HCT116 (cell line): ENCODE results near the gene ITGAV. TPM values are rescaled to one million over a fixed set of nuclear protein-coding genes. Genes with fewer than 3 reads are reported as not detected.

ENCODE experiments used
- ATAC-seq: fragments of 200-7000 bp; cut with Tn5 transposase; 2 replicates; pipeline ENCODE4 v1.9.1; 2020; ENCODE audit warnings: mild to moderate bottlenecking, moderate library complexity
- BruUV-seq: library from RNA; stranded (reverse); fragments of 400-500 nt; replicated peaks from 2 replicates; lab custom pipeline; 2021; lab: Mats Ljungman, UMichigan
- CTCF ChIA-PET: fragments of 300-600 bp; sonication (Branson Sonifier 250); formaldehyde crosslinking; loops from one replicate; lab custom pipeline; 2021; ENCODE audit warnings: antibody characterized with exemption; lab: Charles Lee
- POLR2A ChIA-PET: fragments of 300-600, 350-600 bp; sonication (Branson Sonifier 250); formaldehyde crosslinking; loops from one replicate; lab custom pipeline; 2021; ENCODE audit warnings: antibody characterized with exemption; lab: Charles Lee
- RAD21 ChIA-PET, 2 experiments: fragments of 300-600 bp; sonication (Branson Sonifier 250); formaldehyde crosslinking; loops; one replicate each; lab custom pipeline; 2023; ENCODE audit warnings: low total read pairs in 2 of 2; ENCODE audit not compliant: uncharacterized antibody in 2 of 2, unreplicated experiment in 2 of 2, low non-redundant PET in 1 of 2; lab: Charles Lee
- DNase-seq: peaks from one replicate; pipeline ENCODE4 v3.0.0-alpha.2; 2010; ENCODE audit warnings: low read depth, low spot score
- H2AFZ ChIP-seq: fragments of 200-600 bp; shearing (Covaris generic), sonication (generic); 2 replicates; pipeline ENCODE4 v1.6.1; 2017; ENCODE audit warnings: low read depth, mixed run types, mixed read lengths, antibody characterized with exemption, low read length; ENCODE audit not compliant: poor library complexity, severe bottlenecking
- H3K27ac ChIP-seq: 2 replicates; pipeline ENCODE4 v1.5.1; 2012; ENCODE audit warnings: low read depth, low read length
- H3K27me3 ChIP-seq: fragments of 200-600 bp; sonication (generic); 2 replicates; pipeline ENCODE4 v1.6.1; 2016; ENCODE audit warnings: mixed run types, low read length, mixed read lengths; ENCODE audit not compliant: insufficient read depth
- H3K36me3 ChIP-seq, 2 experiments: fragments of 200-500 bp in 1 of 2; fragments of 200-600 bp in 1 of 2; sonication (Bioruptor generic) in 1 of 2; sonication (generic) in 1 of 2; 2 replicates each; pipeline versions ENCODE4 v1.5.1 to v1.6.1; 2014 to 2016; ENCODE audit warnings: low read length in 2 of 2, inconsistent platforms in 1 of 2, mixed read lengths in 1 of 2, mixed run types in 1 of 2; ENCODE audit not compliant: insufficient read depth in 2 of 2, control insufficient read depth in 1 of 2
- H3K4me1 ChIP-seq, 2 experiments: fragments of 200-600 bp in 1 of 2; sonication (generic) in 1 of 2; 2 replicates each; pipeline versions ENCODE4 v1.5.1 to v1.6.1; 2012 to 2017; ENCODE audit warnings: low read length in 2 of 2, inconsistent platforms in 1 of 2, mild to moderate bottlenecking in 1 of 2, mixed read lengths in 1 of 2, mixed run types in 1 of 2, moderate library complexity in 1 of 2; ENCODE audit not compliant: insufficient read depth in 2 of 2, control insufficient read depth in 1 of 2
- H3K4me2 ChIP-seq: fragments of 200-600 bp; sonication (generic); 2 replicates; pipeline ENCODE4 v1.6.1; 2017; ENCODE audit warnings: mixed run types, low read length, mixed read lengths
- H3K4me3 ChIP-seq, 2 experiments: fragments of 200-600 bp in 1 of 2; sonication (generic) in 1 of 2; replicated peaks in 1 of 2; 2 replicates each; pipeline ENCODE4 v1.5.1; 2011 to 2016; ENCODE audit warnings: low read length in 2 of 2, control low read depth in 1 of 2, low read depth in 1 of 2, mild to moderate bottlenecking in 1 of 2, mixed read lengths in 1 of 2, mixed run types in 1 of 2
- H3K79me2 ChIP-seq: fragments of 200-600 bp; sonication (generic); 2 replicates; pipeline ENCODE4 v1.6.1; 2017; ENCODE audit warnings: mild to moderate bottlenecking, mixed run types, low read length, moderate library complexity, mixed read lengths; ENCODE audit not compliant: insufficient read depth
- H3K9ac ChIP-seq: fragments of 200-600 bp; sonication (generic); 2 replicates; pipeline ENCODE4 v1.6.1; 2016; ENCODE audit warnings: low read length, mixed read lengths
- H3K9me2 ChIP-seq: fragments of 200-600 bp; sonication (generic), shearing (Covaris generic); 2 replicates; pipeline ENCODE4 v1.6.1; 2017; ENCODE audit warnings: mixed run types, mild to moderate bottlenecking, moderate library complexity; ENCODE audit not compliant: insufficient read depth
- H3K9me3 ChIP-seq, 2 experiments: fragments of 200-500 bp in 1 of 2; fragments of 200-600 bp in 1 of 2; sonication (Bioruptor generic) in 1 of 2; sonication (generic) in 1 of 2; 2 replicates each; pipeline ENCODE4 v1.6.1; 2014 to 2017; ENCODE audit warnings: low read length in 2 of 2, mixed read lengths in 2 of 2, inconsistent platforms in 1 of 2, low read depth in 1 of 2, mild to moderate bottlenecking in 1 of 2, mixed run types in 1 of 2, moderate library complexity in 1 of 2; ENCODE audit not compliant: control insufficient read depth in 1 of 2, insufficient read depth in 1 of 2
- H4K20me1 ChIP-seq: fragments of 200-600 bp; sonication (generic), shearing (Covaris generic); 2 replicates; pipeline ENCODE4 v1.6.1; 2017; ENCODE audit warnings: mixed run types, mild to moderate bottlenecking, moderate library complexity; ENCODE audit not compliant: insufficient read depth
- CBX3 ChIP-seq: IDR thresholded peaks from 2 replicates; pipeline ENCODE4 v1.6.1; 2012; ENCODE audit warnings: low read depth
- EZH2 ChIP-seq: fragments of 200-600 bp; sonication (generic); IDR thresholded peaks from 2 replicates; pipeline ENCODE4 v1.6.1; 2017; ENCODE audit warnings: antibody characterized with exemption, mixed run types
- EZH2phosphoT487 ChIP-seq: fragments of 200-600 bp; IDR thresholded peaks from 2 replicates; pipeline ENCODE4 v1.6.1; 2018; ENCODE audit warnings: antibody characterized with exemption, borderline replicate concordance
- FOSL1 ChIP-seq: IDR thresholded peaks from 2 replicates; pipeline ENCODE4 v1.6.1; 2012; ENCODE audit warnings: low read depth
- POLR2AphosphoS5 ChIP-seq: IDR thresholded peaks from 2 replicates; pipeline ENCODE4 v1.6.1; 2011; ENCODE audit warnings: mild to moderate bottlenecking, low read depth, low read length, moderate library complexity
- SIN3A ChIP-seq: IDR thresholded peaks from 2 replicates; pipeline ENCODE4 v1.6.1; 2012; ENCODE audit warnings: low read depth
- SRF ChIP-seq: IDR thresholded peaks from 2 replicates; pipeline ENCODE4 v1.6.1; 2012; ENCODE audit warnings: low read depth
- TCF7L2 ChIP-seq: IDR thresholded peaks from 2 replicates; pipeline ENCODE4 v1.7.0; 2011; ENCODE audit warnings: borderline replicate concordance, inconsistent platforms; ENCODE audit not compliant: insufficient read depth, insufficient read length; ENCODE audit errors: extremely low read depth
- ZNF274 ChIP-seq: fragments of 200-500 bp; sonication (Bioruptor generic); IDR thresholded peaks from 2 replicates; pipeline ENCODE4 v1.6.1; 2014; ENCODE audit warnings: mild to moderate bottlenecking, low read depth, low read length, inconsistent platforms
- intact Hi-C: fragments of 100-400 bp; cut with micrococcal nuclease; formaldehyde crosslinking; loops from 2 replicates; pipeline ENCODE4 v1.10.0; 2022
- total RNA-seq: library from RNA; stranded (reverse); gene quantifications from one replicate; pipeline ENCODE4 v1.2.1, GENCODE V29; 2021; ENCODE audit not compliant: unreplicated experiment
- TF ChIP-seq, protein P1 (sequence below), 3 experiments: fragments of 200-600 bp in 1 of 3; sonication (generic) in 1 of 3; IDR thresholded peaks in 2 of 3; conservative IDR thresholded peaks in 1 of 3; 2 replicates each; pipeline ENCODE4 v1.5.1; 2012 to 2017; ENCODE audit warnings: low read depth in 2 of 3, low read length in 2 of 3, antibody characterized with exemption in 1 of 3, borderline replicate concordance in 1 of 3, control low read depth in 1 of 3, mild to moderate bottlenecking in 1 of 3, mixed read lengths in 1 of 3, mixed run types in 1 of 3, moderate library complexity in 1 of 3; ENCODE audit not compliant: insufficient read depth in 1 of 3
- TF ChIP-seq, protein P2 (sequence below): IDR thresholded peaks from 2 replicates; pipeline ENCODE4 v1.6.1; 2012
- TF ChIP-seq, protein P3 (sequence below): IDR thresholded peaks from 2 replicates; pipeline ENCODE4 v1.6.1; 2011; ENCODE audit warnings: mild to moderate bottlenecking, low read length, moderate library complexity; ENCODE audit not compliant: insufficient replicate concordance; ENCODE audit errors: extremely low read depth
- TF ChIP-seq, protein P4 (sequence below): IDR thresholded peaks from 2 replicates; pipeline ENCODE4 v1.6.1; 2012

Gene ITGAV
- total RNA-seq, 1 experiment from 2014 or later = 36.3 TPM

DNA sequence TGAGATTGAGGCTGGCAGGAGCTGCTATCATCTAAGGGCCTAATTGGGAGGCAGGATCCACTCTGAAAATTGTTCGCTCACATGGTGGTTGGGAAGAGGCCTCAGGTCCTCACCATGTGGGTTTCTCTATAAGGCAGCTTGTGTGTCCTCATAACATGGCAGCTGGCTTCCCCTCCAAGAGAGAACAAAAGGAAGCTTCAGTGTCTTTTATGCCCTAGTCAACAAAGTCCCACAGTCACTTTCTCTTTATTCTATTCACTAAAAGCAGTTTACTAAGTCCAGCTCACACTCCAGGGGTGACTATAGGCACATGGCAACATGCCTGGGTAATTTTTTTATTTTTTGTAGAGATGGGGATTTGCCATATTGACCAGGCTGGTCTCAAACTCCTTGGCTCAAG lies 5.8 kb upstream of the ITGAV start:
- CTCF ChIA-PET = no interaction called here

More for the DNA sequence above, 5.8 kb upstream of the ITGAV start:
- TF ChIP-seq, protein P1, sequence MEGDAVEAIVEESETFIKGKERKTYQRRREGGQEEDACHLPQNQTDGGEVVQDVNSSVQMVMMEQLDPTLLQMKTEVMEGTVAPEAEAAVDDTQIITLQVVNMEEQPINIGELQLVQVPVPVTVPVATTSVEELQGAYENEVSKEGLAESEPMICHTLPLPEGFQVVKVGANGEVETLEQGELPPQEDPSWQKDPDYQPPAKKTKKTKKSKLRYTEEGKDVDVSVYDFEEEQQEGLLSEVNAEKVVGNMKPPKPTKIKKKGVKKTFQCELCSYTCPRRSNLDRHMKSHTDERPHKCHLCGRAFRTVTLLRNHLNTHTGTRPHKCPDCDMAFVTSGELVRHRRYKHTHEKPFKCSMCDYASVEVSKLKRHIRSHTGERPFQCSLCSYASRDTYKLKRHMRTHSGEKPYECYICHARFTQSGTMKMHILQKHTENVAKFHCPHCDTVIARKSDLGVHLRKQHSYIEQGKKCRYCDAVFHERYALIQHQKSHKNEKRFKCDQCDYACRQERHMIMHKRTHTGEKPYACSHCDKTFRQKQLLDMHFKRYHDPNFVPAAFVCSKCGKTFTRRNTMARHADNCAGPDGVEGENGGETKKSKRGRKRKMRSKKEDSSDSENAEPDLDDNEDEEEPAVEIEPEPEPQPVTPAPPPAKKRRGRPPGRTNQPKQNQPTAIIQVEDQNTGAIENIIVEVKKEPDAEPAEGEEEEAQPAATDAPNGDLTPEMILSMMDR (IDR thresholded peaks at IDR 0.05 in 2 of 3, conservative IDR thresholded peaks at IDR 0.05 in 1 of 3; ENCODE audit: borderline replicate concordance in 1 of 3, insufficient read depth in 1 of 3, low read depth in 2 of 3, low read length in 2 of 3) = no peak
- TF ChIP-seq, protein P2, sequence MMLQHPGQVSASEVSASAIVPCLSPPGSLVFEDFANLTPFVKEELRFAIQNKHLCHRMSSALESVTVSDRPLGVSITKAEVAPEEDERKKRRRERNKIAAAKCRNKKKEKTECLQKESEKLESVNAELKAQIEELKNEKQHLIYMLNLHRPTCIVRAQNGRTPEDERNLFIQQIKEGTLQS = no peak
- TF ChIP-seq ZNF274 (no peak), CBX3 (no peak), SIN3A (no peak), EZH2 (no peak), SRF (no peak), FOSL1 (no peak), EZH2phosphoT487 (no peak), TCF7L2 (no peak), POLR2AphosphoS5 (no peak)
- TF ChIP-seq, protein P3, sequence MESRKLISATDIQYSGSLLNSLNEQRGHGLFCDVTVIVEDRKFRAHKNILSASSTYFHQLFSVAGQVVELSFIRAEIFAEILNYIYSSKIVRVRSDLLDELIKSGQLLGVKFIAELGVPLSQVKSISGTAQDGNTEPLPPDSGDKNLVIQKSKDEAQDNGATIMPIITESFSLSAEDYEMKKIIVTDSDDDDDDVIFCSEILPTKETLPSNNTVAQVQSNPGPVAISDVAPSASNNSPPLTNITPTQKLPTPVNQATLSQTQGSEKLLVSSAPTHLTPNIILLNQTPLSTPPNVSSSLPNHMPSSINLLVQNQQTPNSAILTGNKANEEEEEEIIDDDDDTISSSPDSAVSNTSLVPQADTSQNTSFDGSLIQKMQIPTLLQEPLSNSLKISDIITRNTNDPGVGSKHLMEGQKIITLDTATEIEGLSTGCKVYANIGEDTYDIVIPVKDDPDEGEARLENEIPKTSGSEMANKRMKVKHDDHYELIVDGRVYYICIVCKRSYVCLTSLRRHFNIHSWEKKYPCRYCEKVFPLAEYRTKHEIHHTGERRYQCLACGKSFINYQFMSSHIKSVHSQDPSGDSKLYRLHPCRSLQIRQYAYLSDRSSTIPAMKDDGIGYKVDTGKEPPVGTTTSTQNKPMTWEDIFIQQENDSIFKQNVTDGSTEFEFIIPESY = no peak
- TF ChIP-seq, protein P4, sequence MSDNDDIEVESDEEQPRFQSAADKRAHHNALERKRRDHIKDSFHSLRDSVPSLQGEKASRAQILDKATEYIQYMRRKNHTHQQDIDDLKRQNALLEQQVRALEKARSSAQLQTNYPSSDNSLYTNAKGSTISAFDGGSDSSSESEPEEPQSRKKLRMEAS = no peak
- TF ChIP-seq, all 23 proteins: peak for 0
- Histone ChIP-seq H3K9me3 (no peaks in the 10 kb centered on the region), H2AFZ (no peak overlapping the region), H3K79me2 (no peaks in the 10 kb centered on the region), H3K27me3 (no peaks in the 10 kb centered on the region), H3K4me3 (no peak overlapping the region), H3K4me2 (no peak overlapping the region), H3K4me1 (peaks cover 0 to 3% of the 10 kb centered on the region in 2 experiments; a peak in 2 of 4 replicates), H3K36me3 (no peaks in the 10 kb centered on the region), H3K9ac (no peak overlapping the region), H3K9me2 (no peaks in the 10 kb centered on the region), H3K27ac (no peak overlapping the region), H4K20me1 (no peaks in the 10 kb centered on the region)
- intact Hi-C loops = no loop called here
- ChIA-PET POLR2A (no interaction called here), RAD21 (no interaction called here)
- ATAC-seq = no peak
- no TSS peak for BruUV-seq
- no peak for DNase-seq
